ENCODE results near the gene DYNLT2.

GRCh38 chr6:169785566-169785965 lies 34.2 kb upstream of the DYNLT2 start:
- TF ChIP-seq POLR2A (IDR thresholded peaks at IDR 0.05) = no peak
- TF ChIP-seq CTCF (IDR thresholded peaks at IDR 0.05) = no peak

All from testis (tissue), 2 donors.